IMR-90 (cell line): Measurements from ENCODE around the gene ZNF212. TPM values are rescaled to one million over a fixed set of nuclear protein-coding genes. Genes with fewer than 3 reads are reported as not detected.

Experiments
- ATAC-seq: fragments of 200-7000 bp; cut with Tn5 transposase; 2 replicates; pipeline ENCODE4 v1.9.1; 2020; ENCODE audit warnings: low read depth, mild to moderate bottlenecking, moderate library complexity
- BruUV-seq: library from RNA; stranded (reverse); fragments of 400-500 nt; replicated peaks from 2 replicates; lab custom pipeline; 2021; lab: Mats Ljungman, UMichigan
- CTCF ChIA-PET: fragments of 300-600 bp; formaldehyde crosslinking; extraction: SDS; loops from one replicate; lab custom pipeline; 2021; ENCODE audit warnings: antibody characterized with exemption; lab: Yijun Ruan, JAX
- POLR2A ChIA-PET: fragments of 300-600 bp; sonication (Branson Sonifier 250); formaldehyde crosslinking; loops from one replicate; lab custom pipeline; 2022; ENCODE audit warnings: antibody characterized with exemption; ENCODE audit not compliant: unreplicated experiment; lab: Charles Lee
- DNase-seq: peaks from one replicate; pipeline ENCODE4 v3.0.0; 2013
- H2AFZ ChIP-seq: replicated peaks from 2 replicates; pipeline ENCODE3; 2013; ENCODE audit warnings: low read length, mild to moderate bottlenecking; ENCODE audit not compliant: poor library complexity
- H2AK5ac ChIP-seq: 2 replicates; pipeline ENCODE4 v1.6.1; 2013; ENCODE audit warnings: low read depth, low read length, inconsistent platforms
- H2AK9ac ChIP-seq: replicated peaks from 2 replicates; pipeline ENCODE3; 2013; ENCODE audit warnings: mild to moderate bottlenecking, low read depth, low read length, moderate library complexity; ENCODE audit not compliant: poor library complexity
- H2BK120ac ChIP-seq: 2 replicates; pipeline ENCODE4 v1.6.1; 2013; ENCODE audit warnings: low read depth, low read length, inconsistent platforms
- H2BK15ac ChIP-seq: 3 replicates; pipeline ENCODE4 v1.6.1; 2013; ENCODE audit warnings: low read depth, low read length, inconsistent platforms
- H2BK20ac ChIP-seq: 2 replicates; pipeline ENCODE4 v1.6.1; 2013; ENCODE audit warnings: low read depth, mild to moderate bottlenecking, inconsistent platforms, low read length, moderate library complexity
- H2BK5ac ChIP-seq: 2 replicates; pipeline ENCODE4 v1.6.1; 2013; ENCODE audit warnings: mild to moderate bottlenecking, low read depth, low read length, inconsistent platforms; ENCODE audit not compliant: poor library complexity, severe bottlenecking
- H3K14ac ChIP-seq: replicated peaks from 2 replicates; pipeline ENCODE4 v1.6.1; 2013; ENCODE audit warnings: low read depth, low read length, inconsistent platforms
- H3K18ac ChIP-seq: 2 replicates; pipeline ENCODE4 v1.6.1; 2013; ENCODE audit warnings: low read depth, low read length, control low read depth
- H3K23ac ChIP-seq: 2 replicates; pipeline ENCODE4 v1.6.1; 2013; ENCODE audit warnings: low read depth, low read length, inconsistent platforms
- H3K27ac ChIP-seq: 2 replicates; pipeline ENCODE4 v1.5.1; 2013; ENCODE audit warnings: mild to moderate bottlenecking, control low read depth, low read length; ENCODE audit not compliant: insufficient read depth
- H3K27me3 ChIP-seq: 2 replicates; pipeline ENCODE4 v1.6.1; 2013; ENCODE audit warnings: low read length; ENCODE audit not compliant: control insufficient read depth, insufficient read depth
- H3K36me3 ChIP-seq: 2 replicates; pipeline ENCODE4 v1.6.1; 2013; ENCODE audit warnings: low read length, mixed read lengths; ENCODE audit not compliant: control insufficient read depth, insufficient read depth
- H3K4ac ChIP-seq: 2 replicates; pipeline ENCODE4 v1.6.1; 2013; ENCODE audit warnings: low read depth, low read length, inconsistent platforms
- H3K4me1 ChIP-seq: 2 replicates; pipeline ENCODE4 v1.6.1; 2013; ENCODE audit warnings: low read length, mixed read lengths; ENCODE audit not compliant: control insufficient read depth, insufficient read depth
- H3K4me2 ChIP-seq: 2 replicates; pipeline ENCODE4 v1.6.1; 2013; ENCODE audit warnings: low read depth, mild to moderate bottlenecking, control low read depth, low read length, moderate library complexity
- H3K4me3 ChIP-seq: 2 replicates; pipeline ENCODE4 v1.5.1; 2013; ENCODE audit warnings: low read depth, mild to moderate bottlenecking, control low read depth, low read length, moderate library complexity; ENCODE audit not compliant: insufficient read depth
- H3K56ac ChIP-seq: 2 replicates; pipeline ENCODE4 v1.6.1; 2013; ENCODE audit warnings: low read length, inconsistent platforms; ENCODE audit not compliant: insufficient read depth; ENCODE audit errors: extremely low read depth
- H3K79me1 ChIP-seq, 2 experiments: 2 replicates each; pipeline ENCODE4 v1.6.1; 2013; ENCODE audit warnings: low read length in 2 of 2, inconsistent platforms in 1 of 2, low read depth in 1 of 2
- H3K9ac ChIP-seq: 2 replicates; pipeline ENCODE4 v1.6.1; 2013; ENCODE audit warnings: low read depth, low read length, control low read depth
- H3K9me1 ChIP-seq: 2 replicates; pipeline ENCODE4 v1.6.1; 2013; ENCODE audit warnings: low read length, inconsistent platforms; ENCODE audit not compliant: insufficient read depth
- H3K9me3 ChIP-seq: 2 replicates; pipeline ENCODE4 v1.6.1; 2013; ENCODE audit warnings: low read length; ENCODE audit not compliant: control insufficient read depth, insufficient read depth
- H4K20me1 ChIP-seq: 2 replicates; pipeline ENCODE4 v1.6.1; 2013; ENCODE audit warnings: low read length, inconsistent platforms; ENCODE audit not compliant: insufficient read depth
- H4K5ac ChIP-seq: 2 replicates; pipeline ENCODE4 v1.6.1; 2013; ENCODE audit warnings: mild to moderate bottlenecking, low read depth, low read length, control low read depth
- H4K8ac ChIP-seq, 2 experiments: 2 replicates each; pipeline ENCODE4 v1.6.1; 2013; ENCODE audit warnings: low read depth in 2 of 2, low read length in 2 of 2, control low read depth in 1 of 2, inconsistent platforms in 1 of 2
- H4K91ac ChIP-seq: 2 replicates; pipeline ENCODE4 v1.6.1; 2013; ENCODE audit warnings: low read depth, low read length, inconsistent platforms; ENCODE audit not compliant: insufficient read depth
- BHLHE40 ChIP-seq: fragments of 150-350 bp; IDR thresholded peaks from 2 replicates; pipeline ENCODE4 v1.6.1; 2016; ENCODE audit warnings: mild to moderate bottlenecking, low read depth, low read length
- MAZ ChIP-seq: IDR thresholded peaks from 2 replicates; pipeline ENCODE4 v1.6.1; 2012; ENCODE audit warnings: low read depth, mild to moderate bottlenecking, low read length, improper control_type of control experiment, moderate library complexity, borderline replicate concordance
- MXI1 ChIP-seq: IDR thresholded peaks from 2 replicates; pipeline ENCODE4 v1.6.1; 2012; ENCODE audit warnings: low read depth, mild to moderate bottlenecking, low read length, moderate library complexity, borderline replicate concordance
- SMC3 ChIP-seq: fragments of 150-350 bp; IDR thresholded peaks from 2 replicates; pipeline ENCODE4 v1.6.1; 2016; ENCODE audit warnings: low read depth, mild to moderate bottlenecking, antibody characterized with exemption, low read length, moderate library complexity
- WGBS, 2 experiments: methylation state at CpG; one replicate each; pipeline versions ENCODE4 v1.1.5 to v1.1.7; 2013; ENCODE audit warnings: missing lambda C conversion rate in 2 of 2; ENCODE audit not compliant: insufficient read length in 1 of 2; ENCODE audit errors: extremely low coverage in 2 of 2; 5-methylcytosine and 5-hydroxymethylcytosine counted together
- dilution Hi-C: fragments of 300-500 bp; cut with HindIII; formaldehyde crosslinking; loops from one replicate; pipeline ENCODE4 v1.14.3; 2018; ENCODE audit warnings: low sequenced_read_pairs; ENCODE audit not compliant: unreplicated experiment
- in situ Hi-C: fragments of 300-500 bp; cut with MboI; formaldehyde crosslinking; loops from 3 replicates; pipeline ENCODE4 v1.14.3; 2019; ENCODE audit warnings: low sequenced_read_pairs, inconsistent platforms, mixed read lengths
- intact Hi-C: fragments of 100-400 bp; cut with micrococcal nuclease; formaldehyde crosslinking; loops from 2 replicates; pipeline ENCODE4 v1.10.0; 2022
- polyA plus RNA-seq, 3 experiments: library from polyadenylated mRNA; depleted of rRNA; stranded (reverse); fragments of >200 nt; gene quantifications; 2 replicates each; pipeline ENCODE4 v1.2.3, GENCODE V29; 2012; ENCODE audit warnings: low replicate concordance in 1 of 3
- total RNA-seq: library from RNA; depleted of rRNA; stranded (reverse); fragments of >200 nt; gene quantifications from 2 replicates; pipeline ENCODE4 v1.2.3, GENCODE V29; 2012
- TF ChIP-seq, protein P1 (sequence below): fragments of 150-350 bp; IDR thresholded peaks from 2 replicates; pipeline ENCODE4 v1.6.1; 2017; ENCODE audit warnings: mild to moderate bottlenecking, antibody characterized with exemption, low read length, low read depth
- TF ChIP-seq, protein P2 (sequence below): fragments of 150-350 bp; IDR thresholded peaks from 2 replicates; pipeline ENCODE4 v1.6.1; 2016; ENCODE audit warnings: low read depth, mild to moderate bottlenecking, low read length, moderate library complexity, borderline replicate concordance

The ZNF212 gene
- total and polyA plus RNA-seq, 2 of the 4 experiments (the other 2 are of a cell fraction) = 3.8 to 5.1 TPM

DNA sequence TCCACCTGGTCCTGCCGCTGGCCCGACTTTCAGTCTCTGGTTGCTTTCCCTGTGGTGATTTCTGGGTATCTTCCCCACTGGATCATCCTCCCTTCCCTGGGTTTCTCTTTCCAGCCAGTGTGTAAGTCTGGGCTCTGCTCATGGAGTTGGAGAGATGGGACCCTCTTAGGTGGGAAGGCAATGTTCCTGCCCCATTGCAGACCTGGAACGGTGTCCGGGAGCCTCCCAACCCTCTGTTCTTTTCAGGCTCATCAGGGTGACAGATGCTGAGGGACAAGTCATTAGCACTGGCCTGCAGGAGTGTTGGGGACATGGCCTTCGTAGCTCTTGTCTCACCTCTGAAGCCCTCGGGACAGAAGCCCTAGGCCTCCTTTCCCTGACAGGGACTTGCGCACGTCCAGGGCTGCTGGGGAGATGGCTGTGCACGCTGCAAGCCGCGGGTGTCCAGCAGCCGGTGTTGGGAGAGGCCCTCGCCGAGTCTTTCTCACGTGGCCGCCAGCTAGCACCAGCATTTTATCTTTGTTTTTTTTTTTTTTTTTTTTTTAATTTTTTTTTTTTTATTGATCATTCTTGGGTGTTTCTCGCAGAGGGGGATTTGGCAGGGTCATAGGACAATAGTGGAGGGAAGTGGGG, 39.8 kb downstream of the ZNF212 start:
- H2AK5ac ChIP-seq = no peak overlapping the region
- dilution Hi-C loops = no loop called here

More for the DNA sequence above, 39.8 kb downstream of the ZNF212 start:
- Histone ChIP-seq H2BK120ac (no peak overlapping the region), H3K4me2 (no peak overlapping the region), H2BK20ac (no peak overlapping the region), H4K91ac (no peak overlapping the region), H3K9me3 (no peaks in the 10 kb centered on the region), H3K4ac (no peak overlapping the region), H3K14ac (no peak overlapping the region), H2AFZ (no peak overlapping the region), H2BK15ac (no peak overlapping the region), H3K27me3 (no peaks in the 10 kb centered on the region), H3K9ac (no peak overlapping the region), H3K23ac (no peak overlapping the region), H3K4me1 (no peaks in the 10 kb centered on the region), H3K9me1 (0 out of 2 replicates have a peak, but pooled peaks cover 5% of the 10 kb centered on the region), H3K18ac (no peak overlapping the region), H4K5ac (no peak overlapping the region), H4K20me1 (no peaks in the 10 kb centered on the region; the same call in 1 of the 2 replicates), H3K36me3 (peaks cover 44% of the 10 kb centered on the region), H3K79me1 (no peaks in the 10 kb centered on the region; a peak in 1 of 4 replicates), H3K27ac (no peak overlapping the region), H4K8ac (no peak overlapping the region), H2BK5ac (no peak overlapping the region), H3K4me3 (no peak overlapping the region), H3K56ac (no peak overlapping the region), H2AK9ac (no peak overlapping the region)
- DNase-seq (no peak), ATAC-seq (no peak)
- in situ Hi-C loops = no loop called here
- BruUV-seq = no TSS peak
- TF ChIP-seq BHLHE40 = no peak
- no peak for TF ChIP-seq MXI1
- TF ChIP-seq, protein P1, sequence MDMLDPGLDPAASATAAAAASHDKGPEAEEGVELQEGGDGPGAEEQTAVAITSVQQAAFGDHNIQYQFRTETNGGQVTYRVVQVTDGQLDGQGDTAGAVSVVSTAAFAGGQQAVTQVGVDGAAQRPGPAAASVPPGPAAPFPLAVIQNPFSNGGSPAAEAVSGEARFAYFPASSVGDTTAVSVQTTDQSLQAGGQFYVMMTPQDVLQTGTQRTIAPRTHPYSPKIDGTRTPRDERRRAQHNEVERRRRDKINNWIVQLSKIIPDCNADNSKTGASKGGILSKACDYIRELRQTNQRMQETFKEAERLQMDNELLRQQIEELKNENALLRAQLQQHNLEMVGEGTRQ = no peak
- TF ChIP-seq, protein P2, sequence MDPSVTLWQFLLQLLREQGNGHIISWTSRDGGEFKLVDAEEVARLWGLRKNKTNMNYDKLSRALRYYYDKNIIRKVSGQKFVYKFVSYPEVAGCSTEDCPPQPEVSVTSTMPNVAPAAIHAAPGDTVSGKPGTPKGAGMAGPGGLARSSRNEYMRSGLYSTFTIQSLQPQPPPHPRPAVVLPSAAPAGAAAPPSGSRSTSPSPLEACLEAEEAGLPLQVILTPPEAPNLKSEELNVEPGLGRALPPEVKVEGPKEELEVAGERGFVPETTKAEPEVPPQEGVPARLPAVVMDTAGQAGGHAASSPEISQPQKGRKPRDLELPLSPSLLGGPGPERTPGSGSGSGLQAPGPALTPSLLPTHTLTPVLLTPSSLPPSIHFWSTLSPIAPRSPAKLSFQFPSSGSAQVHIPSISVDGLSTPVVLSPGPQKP = no peak
- no peak for TF ChIP-seq SMC3
- TF ChIP-seq MAZ = no peak
- WGBS, 2 experiments = 88% methylated on average over 4 of the region's 17 CpGs; no CpG with 5 or more reads in 1 of the 2 experiments
- POLR2A ChIA-PET = interaction anchor here (0.5 kb wide), 1 partner anchor 132 kb away, joined by 3 read pairs; no protein-coding TSS in a partner anchor
- CTCF ChIA-PET = no interaction called here
- intact Hi-C loops = no loop called here
